ENCODE results near the gene MYNN. TPM values are rescaled to one million over a fixed set of nuclear protein-coding genes. Genes with fewer than 3 reads are reported as not detected.

Gene MYNN
- total and polyA plus RNA-seq, 9 of the 15 experiments (the other 6 are each of a cell fraction or from before 2014, with no cell fraction given), result 10.4 to 35.7 (median 21.3) TPM

GRCh38 chr3:169764312-169764881 is 8.8 kb upstream of the MYNN start (continued):
- TF ChIP-seq TSHZ1 (CRISPR knock-in tag; IDR thresholded peaks at IDR 0.05) (no peak), FOXM1 (IDR thresholded peaks at IDR 0.05; ENCODE audit: low read depth) (no peak), FOXM1 (CRISPR knock-in tag; IDR thresholded peaks at IDR 0.05; ENCODE audit: low read depth) (no peak), TEAD4 (IDR thresholded peaks at IDR 0.05; ENCODE audit: low read length) (no peak), TEAD4 (CRISPR knock-in tag; IDR thresholded peaks at IDR 0.05; ENCODE audit: borderline replicate concordance) (no peak), STAT5A (IDR thresholded peaks at IDR 0.05; ENCODE audit: borderline replicate concordance, low read length) (no peak), SMARCB1 (IDR thresholded peaks at IDR 0.05; ENCODE audit: insufficient read length, low read depth) (no peak), ZFPM2 (CRISPR knock-in tag; IDR thresholded peaks at IDR 0.05) (no peak), DPF2 (IDR thresholded peaks at IDR 0.05) (0 out of 2 replicates have a peak, but pooled peaks have one; percentile 32), ETV1 (tag; conservative IDR thresholded peaks at IDR 0.05; ENCODE audit: low read depth) (peak; percentile 45; the same call in 1 of the 2 replicates), NONO (IDR thresholded peaks at IDR 0.05; ENCODE audit: low read depth in 2 of 2, low read length in 1 of 2) (0 out of 4 replicates have a peak, but pooled peaks of 1 of the 2 experiments have one; percentile 12), ZBTB9 (CRISPR knock-in tag; IDR thresholded peaks at IDR 0.05) (no peak), KDM5B (IDR thresholded peaks at IDR 0.05; ENCODE audit: insufficient replicate concordance, low read depth, low read length) (peak; percentile 62), ZNF384 (IDR thresholded peaks at IDR 0.05; ENCODE audit: low read depth, low read length) (no peak), ZBTB43 (CRISPR knock-in tag; IDR thresholded peaks at IDR 0.05) (no peak)
- TF ChIP-seq, protein P1, sequence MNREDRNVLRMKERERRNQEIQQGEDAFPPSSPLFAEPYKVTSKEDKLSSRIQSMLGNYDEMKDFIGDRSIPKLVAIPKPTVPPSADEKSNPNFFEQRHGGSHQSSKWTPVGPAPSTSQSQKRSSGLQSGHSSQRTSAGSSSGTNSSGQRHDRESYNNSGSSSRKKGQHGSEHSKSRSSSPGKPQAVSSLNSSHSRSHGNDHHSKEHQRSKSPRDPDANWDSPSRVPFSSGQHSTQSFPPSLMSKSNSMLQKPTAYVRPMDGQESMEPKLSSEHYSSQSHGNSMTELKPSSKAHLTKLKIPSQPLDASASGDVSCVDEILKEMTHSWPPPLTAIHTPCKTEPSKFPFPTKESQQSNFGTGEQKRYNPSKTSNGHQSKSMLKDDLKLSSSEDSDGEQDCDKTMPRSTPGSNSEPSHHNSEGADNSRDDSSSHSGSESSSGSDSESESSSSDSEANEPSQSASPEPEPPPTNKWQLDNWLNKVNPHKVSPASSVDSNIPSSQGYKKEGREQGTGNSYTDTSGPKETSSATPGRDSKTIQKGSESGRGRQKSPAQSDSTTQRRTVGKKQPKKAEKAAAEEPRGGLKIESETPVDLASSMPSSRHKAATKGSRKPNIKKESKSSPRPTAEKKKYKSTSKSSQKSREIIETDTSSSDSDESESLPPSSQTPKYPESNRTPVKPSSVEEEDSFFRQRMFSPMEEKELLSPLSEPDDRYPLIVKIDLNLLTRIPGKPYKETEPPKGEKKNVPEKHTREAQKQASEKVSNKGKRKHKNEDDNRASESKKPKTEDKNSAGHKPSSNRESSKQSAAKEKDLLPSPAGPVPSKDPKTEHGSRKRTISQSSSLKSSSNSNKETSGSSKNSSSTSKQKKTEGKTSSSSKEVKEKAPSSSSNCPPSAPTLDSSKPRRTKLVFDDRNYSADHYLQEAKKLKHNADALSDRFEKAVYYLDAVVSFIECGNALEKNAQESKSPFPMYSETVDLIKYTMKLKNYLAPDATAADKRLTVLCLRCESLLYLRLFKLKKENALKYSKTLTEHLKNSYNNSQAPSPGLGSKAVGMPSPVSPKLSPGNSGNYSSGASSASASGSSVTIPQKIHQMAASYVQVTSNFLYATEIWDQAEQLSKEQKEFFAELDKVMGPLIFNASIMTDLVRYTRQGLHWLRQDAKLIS (CRISPR knock-in tag; IDR thresholded peaks at IDR 0.05), result peak; percentile 96
- TF ChIP-seq, protein P2, sequence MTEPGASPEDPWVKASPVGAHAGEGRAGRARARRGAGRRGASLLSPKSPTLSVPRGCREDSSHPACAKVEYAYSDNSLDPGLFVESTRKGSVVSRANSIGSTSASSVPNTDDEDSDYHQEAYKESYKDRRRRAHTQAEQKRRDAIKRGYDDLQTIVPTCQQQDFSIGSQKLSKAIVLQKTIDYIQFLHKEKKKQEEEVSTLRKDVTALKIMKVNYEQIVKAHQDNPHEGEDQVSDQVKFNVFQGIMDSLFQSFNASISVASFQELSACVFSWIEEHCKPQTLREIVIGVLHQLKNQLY (CRISPR knock-in tag; conservative IDR thresholded peaks at IDR 0.05), result no peak; a peak in 1 of 4 replicates

Data from K562 (cell line).